Effector CD8-positive, alpha-beta T cell (primary cell): Measurements from ENCODE around the gene XXYLT1.
"Not testable (repeated sequence)": the region's sequence is repeated elsewhere in the genome, so short reads cannot be mapped to it uniquely, and the experiment has no call there.

Experiments used
- DNase-seq: peaks from one replicate; lab custom pipeline; 2025; lab: John Stamatoyannopoulos, UW

XXYLT1 gene

DNA sequence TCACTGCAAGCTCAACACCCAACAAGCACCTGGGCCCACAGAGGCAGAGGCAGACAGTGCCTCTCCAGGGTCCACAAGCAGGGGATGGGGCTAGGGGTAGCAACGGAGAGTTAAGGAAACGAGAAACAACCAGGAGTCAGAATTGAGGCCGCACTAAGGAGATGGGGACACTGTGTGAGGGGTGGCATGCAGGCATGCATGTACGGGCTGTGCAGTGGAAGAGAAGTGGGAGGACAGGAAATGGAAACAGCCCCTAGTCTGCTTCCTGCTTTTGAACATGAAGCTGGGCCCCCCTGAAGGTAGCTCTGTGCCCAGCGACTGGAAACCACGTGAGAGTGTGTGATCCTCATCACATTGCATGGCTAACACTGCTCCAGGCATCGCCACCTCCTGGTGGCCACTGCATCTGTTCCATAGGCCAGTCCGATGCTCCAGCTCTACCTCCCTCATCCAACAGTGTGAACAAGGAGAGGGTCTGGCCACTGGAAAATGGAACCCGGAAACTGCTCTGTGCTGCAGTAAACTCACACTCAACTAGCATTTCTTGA, 44.0 kb downstream of the XXYLT1 start:
- no peak for DNase-seq

DNA sequence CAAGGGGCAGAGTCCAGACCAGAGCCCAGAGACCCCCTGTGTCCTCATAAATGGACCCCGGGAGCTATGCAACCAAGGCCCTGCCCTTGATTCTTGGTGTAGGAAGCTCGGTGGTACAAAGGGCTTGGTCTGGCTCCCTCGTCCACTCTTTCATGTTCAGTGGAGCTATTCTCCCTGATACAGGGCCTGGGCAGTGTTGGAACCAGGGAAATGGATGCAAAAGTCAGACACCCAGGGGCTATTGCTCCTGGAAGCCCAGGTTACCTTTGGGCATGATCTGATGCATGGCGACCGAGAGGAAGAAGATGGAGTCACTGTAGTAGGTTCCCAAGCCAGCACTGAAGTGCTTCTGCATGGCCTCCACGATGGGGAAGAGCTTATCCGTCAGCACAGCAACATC, 44.5 kb downstream of the XXYLT1 start:
- DNase-seq, result no peak

DNA sequence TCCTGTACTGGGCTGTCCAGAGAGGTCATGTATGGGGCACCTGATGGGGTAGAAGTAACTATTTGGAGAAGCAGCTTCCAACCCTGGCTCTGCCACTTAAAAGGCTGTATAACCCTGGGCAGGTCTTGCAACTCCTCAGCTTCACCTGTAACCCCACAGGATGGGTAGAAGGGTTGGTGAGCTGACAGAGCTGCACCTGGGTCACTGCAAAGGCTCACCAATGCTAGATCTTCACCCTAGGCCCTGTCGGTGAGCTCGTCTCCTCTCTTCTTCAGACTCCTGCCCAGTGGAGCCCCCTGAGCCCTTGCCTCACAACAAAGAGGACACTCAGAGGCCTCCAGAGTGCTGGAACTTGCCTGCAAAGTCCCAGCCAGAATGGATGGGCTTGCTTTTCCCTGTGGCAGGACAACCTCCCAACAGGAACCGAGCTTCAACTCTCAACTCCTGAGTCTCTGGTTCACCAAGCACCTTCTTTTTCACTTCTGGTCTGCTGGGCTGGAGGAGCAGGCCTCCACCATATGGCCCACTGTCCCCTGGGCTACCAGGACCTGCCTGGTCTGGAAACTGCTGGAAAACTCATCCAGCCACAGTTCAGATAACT, 45.9 kb downstream of the XXYLT1 start:
- no peak for DNase-seq

DNA sequence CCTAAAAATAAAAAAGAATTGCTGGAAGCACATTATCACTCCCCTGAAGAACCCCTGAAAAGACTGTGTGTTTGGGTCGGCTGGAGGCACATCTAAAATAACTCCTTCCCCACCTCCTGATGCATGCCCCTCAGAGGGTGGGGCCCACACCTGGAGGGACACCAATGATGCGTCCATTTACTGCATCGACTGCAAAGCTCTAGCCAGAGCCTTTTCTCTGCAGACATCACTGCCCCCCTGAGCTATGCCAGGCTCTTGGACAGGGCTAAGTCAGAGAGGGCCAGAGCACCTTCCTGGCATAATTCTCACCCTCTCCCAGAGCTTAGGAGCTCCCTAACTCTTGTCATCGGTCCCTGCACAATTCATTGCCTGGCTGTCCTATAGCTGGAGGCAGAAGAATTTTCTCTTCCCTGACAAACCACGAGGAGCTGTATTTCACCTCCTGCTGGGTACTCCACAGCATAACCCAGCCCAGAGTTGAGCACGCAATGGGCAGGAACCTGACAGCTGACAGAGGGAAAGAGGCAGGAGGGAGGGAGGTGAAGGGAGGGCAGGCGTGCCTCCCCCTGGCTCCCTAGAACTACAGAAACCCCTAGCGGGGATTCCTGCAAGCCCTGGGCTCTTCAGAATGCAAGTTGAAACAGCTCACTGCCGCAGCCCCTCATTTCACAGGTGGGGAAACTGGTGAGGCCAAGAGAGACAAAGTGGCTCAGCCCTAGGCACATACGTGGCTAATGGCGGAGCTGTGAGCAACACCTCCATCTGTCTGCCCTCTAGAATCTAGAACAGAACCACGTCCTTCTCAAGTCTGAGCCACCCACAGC, 46.6 kb downstream of the XXYLT1 start:
- no peak for DNase-seq

DNA sequence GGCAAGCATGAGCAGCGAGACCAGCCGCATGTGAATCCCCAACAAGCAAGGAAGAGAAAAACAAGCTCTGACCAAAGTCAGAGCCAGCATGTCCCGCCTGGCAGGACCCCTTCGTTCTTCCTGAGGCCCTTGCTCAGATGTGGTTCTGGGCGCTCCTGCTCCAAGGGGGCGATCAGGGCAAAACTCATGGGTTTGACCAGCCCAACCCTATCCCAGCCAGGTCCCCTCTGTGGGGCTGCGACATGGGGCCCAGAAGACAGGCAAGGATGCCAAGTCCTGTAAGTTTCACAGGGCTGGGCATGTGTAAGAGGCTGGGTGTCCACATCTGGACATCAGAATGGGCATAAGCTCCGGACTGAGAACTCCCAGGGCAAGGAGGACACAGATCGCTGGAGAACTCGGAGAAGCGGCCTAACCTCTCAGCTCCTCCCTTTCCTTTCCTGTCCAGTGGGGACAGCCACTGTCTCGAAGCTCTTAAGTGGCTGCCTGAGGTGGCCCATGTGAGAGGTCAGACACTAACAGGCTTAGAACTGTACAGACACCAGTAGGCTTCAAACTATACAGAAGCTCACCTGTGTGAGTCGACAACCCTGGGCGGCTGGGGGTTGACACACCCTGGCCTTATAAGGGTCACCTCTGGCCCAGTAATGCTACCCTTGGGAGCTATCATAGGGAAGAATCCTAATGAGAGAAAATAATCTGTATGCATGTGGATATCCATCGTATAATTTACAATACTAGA, 48.9 kb downstream of the XXYLT1 start:
- no peak for DNase-seq

DNA sequence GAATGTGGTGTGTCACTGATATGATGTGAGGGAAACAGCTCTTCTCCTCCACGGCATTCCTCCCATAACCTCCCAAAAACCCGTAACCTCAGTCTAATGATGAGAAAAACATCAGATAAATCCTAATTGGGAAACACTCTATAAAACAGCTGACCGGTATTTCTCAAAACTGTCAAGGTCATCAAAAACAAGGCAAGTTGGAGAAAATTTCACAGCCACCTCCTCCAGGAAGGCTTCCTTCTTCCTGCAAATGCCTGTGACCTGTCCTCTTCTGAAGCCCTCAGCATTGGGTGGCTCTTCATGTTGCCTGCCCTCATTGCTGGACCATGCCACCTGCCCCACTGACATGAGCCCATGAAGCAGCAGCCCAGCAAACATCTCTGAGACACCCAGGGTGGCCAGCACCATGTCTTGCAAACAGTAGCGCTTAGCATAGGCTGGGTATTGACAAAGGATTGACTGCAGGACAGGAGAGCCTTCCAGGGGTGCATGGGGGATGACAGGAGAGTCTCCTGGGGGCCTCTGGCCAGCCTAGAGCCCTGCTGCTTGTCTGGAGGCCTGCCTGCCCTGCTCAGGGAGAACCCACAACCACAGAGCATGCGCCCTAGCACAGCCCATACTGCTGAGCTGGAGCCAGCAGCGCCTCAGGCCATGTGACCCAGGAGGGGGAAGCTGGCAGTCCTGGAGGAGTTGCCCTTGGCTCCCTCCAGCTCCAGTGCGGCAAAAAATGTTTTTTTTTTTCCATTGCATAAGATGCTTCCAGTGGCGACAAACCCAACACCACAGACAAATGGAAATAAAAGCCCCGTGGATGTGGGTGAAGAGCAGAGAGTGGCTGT, 49.7 kb downstream of the XXYLT1 start:
- no peak for DNase-seq

DNA sequence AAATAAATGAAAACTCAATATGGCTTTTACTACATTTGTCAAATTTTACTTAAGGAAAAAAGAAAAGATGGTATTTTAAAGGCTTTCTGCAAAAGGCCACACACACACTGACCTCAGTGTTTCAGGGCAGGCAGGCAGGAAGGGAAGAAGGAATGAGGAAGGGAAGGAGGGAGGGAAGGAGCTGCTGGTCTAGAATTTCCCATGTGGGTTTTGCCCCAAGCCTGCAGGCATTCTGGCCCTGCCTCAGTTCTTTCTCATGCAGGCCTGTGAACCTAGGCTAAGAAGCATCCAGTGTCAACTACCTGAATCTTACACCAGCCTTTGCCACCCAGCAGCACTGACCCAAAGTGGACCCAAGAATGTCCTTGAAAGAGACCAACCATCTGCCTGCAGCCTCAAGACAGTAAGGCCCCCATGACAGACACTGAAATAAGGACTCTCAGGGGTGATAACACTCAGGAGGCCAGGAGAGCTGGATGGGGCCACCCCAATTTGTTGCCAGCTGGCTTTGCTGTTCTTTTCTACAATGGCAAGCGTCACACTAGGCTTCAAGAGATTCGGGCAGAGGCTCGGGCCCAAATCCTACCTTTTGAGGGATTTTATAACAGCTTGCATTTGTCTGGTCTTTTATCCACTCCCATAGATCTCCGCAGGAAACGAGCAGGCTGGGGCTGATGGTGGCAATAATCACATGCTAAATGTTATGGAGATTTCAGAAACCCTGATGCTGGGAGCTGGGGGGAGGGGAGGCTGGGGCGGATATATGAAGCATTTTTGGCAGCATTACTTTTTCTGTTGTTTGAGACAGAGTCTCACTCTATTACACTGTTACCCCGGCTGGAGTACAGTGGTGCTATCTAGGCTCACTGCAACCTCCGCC, 51.4 kb downstream of the XXYLT1 start:
- no peak for DNase-seq

DNA sequence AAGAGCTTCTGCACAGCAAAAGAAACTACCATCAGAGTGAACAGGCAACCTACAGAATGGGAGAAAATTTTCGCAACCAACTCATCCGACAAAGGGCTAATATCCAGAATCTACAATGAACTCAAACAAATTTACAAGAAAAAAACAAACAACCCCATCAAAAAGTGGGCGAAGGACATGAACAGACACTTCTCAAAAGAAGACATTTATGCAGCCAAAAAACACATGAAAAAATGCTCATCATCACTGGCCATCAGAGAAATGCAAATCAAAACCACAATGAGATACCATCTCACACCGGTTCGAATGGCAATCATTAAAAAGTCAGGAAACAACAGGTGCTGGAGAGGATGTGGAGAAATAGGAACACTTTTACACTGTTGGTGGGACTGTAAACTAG, 52.6 kb downstream of the XXYLT1 start:
- not testable (repeated sequence) for DNase-seq

DNA sequence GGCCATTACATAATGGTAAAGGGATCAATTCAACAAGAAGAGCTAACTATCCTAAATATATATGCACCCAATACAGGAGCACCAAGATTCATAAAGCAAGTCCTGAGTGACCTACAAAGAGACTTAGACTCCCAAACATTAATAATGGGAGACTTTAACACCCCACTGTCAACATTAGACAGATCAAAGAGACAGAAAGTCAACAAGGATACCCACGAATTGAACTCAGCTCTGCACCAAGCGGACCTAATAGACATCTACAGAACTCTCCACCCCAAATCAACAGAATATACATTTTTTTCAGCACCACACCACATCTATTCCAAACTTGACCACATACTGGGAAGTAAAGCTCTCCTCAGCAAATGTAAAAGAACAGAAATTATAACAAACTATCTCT, 55.4 kb downstream of the XXYLT1 start:
- DNase-seq, result not testable (repeated sequence)

DNA sequence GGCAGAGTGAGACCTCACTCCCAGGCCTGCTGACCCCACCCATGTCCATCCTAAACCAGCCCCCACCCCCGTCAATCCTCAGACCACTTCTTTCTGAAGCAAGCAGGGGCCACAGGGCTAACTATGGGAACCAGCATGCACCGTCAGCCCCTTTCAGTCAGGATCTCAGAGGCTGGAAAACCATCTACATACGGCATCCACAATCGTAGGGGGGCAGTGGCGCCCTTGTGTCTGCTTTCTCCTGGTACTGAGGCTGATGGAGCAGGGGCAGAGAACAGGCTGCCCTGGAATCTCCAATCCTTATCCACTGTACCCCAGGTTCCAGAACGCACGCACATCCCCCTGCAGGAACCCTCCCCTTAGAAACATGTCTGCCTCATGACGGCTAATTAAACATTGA, 56.6 kb downstream of the XXYLT1 start:
- DNase-seq, result no peak

DNA sequence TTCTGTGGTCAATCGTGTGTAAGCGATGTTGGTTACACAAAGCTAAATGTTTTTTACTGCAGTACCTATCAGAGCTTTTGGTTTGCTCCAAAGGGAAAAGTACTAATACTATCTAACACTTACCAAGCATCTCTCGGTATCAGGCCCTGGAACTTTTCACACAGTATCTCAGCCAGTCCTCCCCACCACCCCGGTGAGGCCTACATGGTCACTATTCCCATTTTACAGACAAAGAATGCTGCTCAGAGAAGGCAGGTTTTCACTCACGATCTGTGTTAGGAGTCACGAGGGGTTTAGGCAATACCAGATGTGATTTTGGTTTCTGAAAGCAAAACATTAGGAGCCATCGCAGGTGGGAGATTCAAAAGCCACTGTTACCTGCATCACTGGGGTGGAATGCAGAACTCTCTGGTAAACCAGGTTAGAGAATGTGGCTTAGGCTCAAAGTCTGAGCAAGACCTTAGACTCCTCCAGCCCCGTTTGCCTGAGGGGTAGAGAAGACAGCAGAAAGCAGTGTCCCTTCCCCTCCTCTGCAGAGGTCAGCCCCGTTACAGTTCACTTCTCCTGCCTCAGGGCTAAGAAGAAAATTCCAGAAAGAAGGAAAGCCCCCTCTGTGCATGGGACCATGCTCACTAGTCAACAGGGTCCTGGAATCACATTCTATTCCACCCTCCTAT, 57.2 kb downstream of the XXYLT1 start:
- no peak for DNase-seq

DNA sequence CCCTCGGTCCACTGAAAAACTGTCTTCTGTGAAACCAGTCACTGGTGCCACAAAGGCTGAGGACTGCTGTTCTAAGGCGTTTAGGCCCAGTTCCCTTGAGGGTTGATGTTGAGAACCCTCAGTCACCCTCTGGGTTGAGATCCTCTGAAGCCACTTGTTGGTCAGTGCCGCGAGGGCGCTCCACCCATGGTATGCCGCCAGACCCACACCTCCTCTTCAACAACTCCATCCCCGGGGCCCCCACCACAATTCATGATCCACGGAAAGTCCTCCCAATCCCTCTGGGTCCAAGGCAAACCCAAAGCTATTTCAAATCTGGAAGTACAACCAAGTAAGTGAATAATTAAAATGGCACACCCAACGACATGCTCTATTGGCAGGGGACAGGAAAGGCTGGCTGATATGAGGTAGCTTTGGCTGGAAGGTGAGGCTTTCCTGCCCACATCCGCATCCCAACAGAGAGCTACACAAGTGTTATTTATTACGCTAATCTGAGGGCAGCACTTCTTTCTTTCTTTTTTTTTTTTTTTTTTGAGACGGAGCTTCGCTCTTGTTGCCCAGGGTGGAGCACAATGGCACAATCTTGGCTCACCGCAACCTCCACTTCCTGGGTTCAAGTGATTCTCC, 58.1 kb downstream of the XXYLT1 start:
- DNase-seq, result no peak

DNA sequence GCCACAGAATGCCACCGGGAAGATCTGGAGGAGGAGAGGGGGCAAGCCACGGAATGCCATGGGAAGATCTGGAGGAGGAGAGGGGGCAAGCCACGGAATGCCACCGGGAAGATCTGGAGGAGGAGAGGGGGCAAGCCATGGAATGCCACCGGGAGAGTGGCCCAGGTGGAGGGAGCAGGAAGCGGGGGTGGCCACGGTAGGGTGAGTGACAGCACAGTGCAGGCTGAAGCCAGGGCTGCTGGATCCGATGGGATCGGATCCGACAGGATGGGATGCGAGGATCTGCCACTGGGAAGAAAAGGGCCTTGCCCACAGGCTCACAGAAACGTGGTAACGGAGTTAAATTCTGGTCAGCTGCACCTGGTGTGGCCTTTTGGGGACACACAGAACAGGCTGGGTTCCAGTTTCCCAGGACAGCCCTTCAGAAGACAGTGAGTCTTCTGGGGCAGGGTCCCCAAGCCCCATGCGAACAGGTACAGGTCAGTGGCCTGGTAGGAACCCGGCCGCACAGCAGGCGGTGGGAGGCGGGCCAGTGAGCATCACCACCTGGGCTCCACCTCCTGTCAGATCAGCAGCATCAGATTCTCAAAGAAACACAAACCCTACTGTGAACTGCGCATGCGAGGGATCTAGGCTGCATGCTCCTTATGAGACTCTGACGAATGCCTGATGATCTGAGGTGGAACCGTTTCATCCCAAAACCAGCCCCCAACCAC, 58.8 kb downstream of the XXYLT1 start:
- no peak for DNase-seq

DNA sequence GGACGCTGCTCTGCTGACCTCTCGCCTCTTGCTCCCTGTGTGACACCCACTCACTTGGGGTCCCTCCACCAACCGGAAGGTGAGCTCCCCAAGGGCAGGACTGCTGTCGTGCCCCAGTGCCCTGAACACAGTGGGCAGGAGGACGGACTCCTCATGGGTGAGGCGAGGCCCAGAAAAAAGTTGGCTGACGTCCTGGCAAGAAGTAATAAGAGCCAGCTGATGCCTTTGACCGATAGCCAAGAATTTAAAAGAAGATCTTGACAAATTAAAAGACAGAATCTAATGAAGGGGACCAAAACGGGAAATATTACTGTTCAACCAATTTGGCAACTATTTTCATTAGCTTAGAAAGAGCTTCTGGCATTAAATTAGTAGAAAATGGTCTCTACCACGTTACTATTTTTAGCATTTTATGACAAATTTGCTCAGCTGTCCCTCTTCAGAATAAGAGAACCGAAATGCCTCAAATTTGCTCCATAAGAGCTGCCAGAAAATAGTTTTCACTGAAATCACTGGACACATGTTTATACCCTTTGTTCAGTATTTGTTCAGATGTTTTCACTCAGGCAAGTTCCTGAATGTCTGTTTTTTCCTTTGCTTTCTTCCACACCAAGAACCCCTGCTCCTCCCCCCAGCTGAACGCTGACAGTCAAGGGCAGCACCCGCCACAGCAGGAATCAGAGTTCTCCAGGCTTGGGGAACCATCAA, 60.5 kb downstream of the XXYLT1 start:
- no peak for DNase-seq

DNA sequence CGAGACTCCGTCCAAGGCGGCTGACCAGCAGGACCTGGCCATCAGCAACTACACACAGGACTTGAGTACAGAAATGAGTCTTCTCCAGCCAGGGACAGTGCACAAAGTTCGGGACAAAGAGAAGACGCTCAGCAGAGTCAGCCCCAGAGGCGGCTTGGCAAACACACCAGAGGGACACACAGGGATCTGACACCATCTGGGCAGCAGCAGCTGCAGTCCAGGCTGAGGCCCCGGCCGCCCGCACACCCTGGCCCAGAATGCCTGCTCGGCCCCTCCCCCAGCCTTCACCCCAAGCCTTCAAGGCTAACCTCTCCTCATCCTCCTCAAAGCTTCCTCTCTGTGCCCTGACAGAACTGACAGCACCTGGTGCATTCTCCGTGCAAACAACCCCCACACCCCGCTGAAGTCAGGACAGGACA, 61.1 kb downstream of the XXYLT1 start:
- DNase-seq, result no peak

DNA sequence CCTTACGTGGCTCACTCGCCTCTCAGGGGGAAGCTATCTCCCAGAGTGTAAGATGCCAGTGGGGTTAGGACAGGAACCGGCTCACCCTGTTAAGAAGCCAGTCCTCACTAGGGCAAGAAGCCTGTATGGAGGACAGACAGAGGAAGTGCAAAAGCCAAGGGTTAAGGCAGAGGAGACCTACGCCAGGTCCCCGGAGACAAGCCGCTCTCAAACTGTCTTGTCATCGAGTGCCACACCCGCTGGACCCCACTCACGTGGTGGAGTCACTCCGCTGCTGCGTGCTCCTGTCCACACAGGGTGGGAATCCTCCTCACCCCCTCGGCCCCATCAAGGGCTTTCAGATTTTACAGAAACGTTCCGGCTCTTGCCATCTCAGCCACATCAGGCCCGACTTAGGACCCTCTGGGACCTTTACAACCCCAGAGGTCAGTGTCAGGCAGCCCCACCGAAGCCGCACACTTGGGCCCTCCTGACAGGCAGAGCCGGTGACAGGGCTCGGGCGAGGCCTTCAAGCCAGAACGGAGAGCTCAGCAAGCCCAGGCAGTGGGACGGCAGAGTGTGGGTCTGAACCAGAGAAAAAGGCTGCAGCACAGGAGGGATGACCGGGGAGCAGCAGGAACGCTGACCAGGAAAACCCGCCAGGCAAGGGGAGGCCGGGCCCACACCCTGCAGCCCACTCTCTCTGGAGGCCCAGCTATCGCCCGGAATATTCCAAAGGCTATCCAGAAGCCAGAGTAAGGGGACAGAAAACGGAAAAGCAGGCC, 61.7 kb downstream of the XXYLT1 start:
- DNase-seq, result no peak

DNA sequence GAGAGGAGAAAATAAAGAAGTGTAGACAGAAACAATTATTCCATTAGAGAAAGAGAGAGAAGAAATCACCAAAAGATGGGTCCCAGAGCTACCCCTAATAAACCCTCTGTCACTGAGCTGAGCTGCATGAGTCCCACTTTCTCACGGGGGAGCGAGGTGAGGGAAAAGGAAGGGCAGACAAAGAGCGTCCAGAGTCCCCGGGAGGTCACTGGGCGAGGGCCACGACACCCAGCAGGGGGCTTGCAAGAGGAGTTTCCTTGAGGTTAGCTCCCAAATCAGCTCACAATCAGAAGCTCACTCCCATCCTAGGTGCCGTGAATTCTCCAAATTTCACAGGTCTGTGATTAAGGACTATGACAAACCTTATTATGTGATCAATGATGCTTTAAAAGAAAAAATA, 62.3 kb downstream of the XXYLT1 start:
- no peak for DNase-seq

DNA sequence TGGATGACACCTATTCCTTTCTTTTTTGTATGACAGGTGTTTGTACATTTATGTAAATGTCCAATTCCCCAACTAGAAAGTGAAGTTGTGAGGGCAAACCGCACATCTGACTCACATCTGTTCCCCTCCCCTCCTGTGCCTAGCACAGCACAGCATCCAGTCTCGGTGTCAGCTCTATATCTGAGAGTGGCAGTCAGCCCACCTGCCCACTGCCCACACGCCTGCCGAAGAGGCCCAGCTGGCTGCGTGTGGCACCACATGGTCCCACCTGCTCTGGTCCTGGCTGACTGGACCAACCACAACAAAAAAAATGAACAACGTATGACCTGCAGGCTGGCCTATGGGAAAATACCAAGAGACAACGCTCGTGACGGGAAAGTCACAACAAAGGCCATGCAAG, 62.8 kb downstream of the XXYLT1 start:
- DNase-seq, result no peak
